GM18867 (cell line): ENCODE measurements around the gene GABBR2.

Experiments
- ATAC-seq: cut with Tn5 transposase; IDR thresholded peaks from one replicate; pipeline ENCODE4 v1.9.1; 2021; ENCODE audit warnings: mild to moderate bottlenecking, moderate library complexity; ENCODE audit not compliant: unreplicated experiment

Gene GABBR2

DNA sequence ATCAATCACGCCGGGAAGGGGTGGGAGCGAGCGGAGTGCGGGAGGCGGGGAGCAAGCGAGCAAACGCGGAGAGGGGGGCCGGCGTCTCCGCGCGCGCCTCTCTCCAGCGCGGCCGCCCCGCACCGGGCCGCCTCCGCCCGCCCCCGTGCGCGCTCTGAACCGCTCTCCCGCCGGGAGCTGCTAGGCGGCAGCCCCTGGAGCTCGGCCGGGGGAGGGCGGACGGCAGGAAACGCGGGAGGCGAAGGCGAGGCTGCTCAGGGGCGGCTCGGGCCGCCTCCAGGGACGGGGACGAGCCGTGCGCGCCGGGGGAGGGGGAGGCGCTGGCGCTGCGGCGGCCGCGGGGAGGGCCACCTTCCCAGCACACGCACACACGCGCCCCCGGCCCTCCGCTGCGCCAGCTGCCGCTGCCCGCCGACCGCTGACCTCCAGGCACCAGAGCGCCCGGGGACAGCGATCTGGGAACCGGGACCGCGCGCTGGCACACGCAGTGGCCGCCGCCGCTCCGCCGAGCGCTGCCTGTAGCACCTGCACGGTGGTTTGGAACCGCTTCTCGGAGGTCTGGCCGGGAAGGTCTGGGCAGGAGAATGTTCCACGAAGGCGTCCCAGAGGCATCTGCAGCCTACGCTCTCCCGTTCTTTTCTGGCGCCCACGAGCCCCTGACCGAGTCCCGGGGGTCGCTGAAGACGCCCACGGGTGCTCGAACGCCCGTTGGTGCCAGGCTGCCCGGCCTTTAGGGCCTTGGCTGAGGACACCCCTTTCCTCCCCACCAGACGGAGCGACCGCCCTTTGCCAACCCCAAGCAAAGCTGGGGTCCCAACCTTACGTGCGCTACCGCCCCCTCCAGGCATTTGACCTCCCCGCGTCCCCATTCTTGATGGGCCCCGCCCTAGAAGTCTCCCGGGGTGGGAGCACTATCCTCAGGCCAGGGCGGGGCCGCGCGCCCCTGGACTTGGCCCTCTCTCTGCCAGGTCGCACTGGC lies at the start of gene GABBR2:
TSS of gene GABBR2 (minus strand) at position 3 of the 979 bp plus-strand sequence. CDS start 198 bp downstream, outside the sequence.
- ATAC-seq: no peak

GRCh38 chr9:98755006-98755618 lies 46.4 kb upstream of the GABBR2 start:
- no peak for ATAC-seq

DNA sequence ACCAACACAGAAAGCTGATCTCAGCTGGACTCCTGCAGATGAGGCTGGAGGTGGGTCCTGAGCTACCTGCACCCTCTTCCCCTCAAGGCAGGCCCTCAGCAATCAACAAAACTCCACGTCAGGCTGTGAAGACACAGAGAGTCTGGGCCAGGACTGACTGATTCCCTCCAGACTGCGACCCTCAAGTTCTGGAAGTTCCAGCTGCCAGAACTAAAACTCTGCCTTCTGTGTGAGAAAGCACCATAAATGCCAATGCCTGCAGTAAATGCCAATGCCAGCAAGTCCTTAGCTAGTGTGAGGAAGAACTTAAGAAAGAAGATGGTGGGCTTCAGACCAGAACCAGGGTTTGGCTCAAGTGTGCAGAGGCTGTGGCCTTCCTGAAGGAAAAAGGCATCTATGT lies 42.5 kb upstream of the GABBR2 start:
- ATAC-seq: no peak

GRCh38 chr9:98750364-98751060 lies 41.8 kb upstream of the GABBR2 start:
- no peak for ATAC-seq

DNA sequence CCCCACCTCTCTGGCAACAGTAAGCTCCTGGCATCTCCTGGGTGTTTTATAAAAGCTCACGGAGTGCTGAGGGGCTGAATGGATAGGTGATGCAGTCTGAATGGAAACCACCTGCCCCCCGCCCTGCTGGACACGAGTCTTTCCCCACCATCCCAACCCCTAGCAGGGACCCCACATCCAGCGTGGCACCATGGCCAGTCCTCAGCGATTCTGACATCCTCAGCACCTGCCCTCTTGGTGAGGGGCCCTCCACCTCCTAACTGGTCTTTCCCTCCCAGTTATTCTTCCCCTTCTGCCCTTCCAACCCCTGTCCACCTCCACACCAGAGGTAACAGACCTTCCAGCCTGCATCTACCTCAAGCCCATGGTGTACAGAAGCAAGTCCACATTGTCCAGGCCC lies 38.7 kb upstream of the GABBR2 start:
- ATAC-seq: no peak

- no peak for ATAC-seq
These were observed 36.7 kb upstream of the GABBR2 start for GRCh38 chr9:98745470-98745869.

DNA sequence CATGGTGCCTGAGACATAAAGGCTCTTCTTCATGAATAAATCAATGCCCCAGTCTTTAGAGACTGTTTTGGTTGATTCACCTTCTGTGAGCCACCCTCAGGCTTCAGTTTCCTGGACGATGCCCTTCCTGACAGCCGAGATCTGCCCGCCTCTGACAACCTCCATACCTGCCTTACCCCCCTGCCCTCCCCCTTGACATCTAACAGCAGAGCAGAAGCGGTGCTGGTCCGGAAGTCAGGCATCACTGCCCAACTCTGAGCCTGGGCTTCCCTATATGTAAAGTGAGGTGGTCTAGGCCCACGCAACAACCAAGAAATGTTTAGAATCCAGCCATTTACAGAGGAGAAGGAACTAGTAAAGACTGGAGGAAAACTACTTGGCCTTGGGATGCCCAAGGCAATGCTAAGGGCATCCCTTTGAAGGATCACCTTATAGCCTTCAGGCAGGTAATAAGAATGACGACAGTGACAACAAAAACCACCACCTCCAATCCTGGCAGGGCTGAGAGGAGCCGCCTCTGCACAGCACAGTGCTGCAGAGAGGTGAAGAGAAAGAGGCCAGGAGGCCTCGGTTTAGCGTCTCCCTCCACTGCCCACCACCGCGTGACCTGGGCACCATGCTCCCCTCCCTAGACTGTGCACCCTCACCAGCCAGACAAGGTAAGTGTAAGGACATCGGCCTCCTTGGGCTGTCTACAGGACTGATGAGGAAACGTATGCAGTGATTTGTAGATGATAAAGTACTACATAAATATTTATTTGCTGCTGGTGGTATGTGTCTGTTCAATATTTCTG lies 35.3 kb upstream of the GABBR2 start:
- ATAC-seq: no peak

- no peak for ATAC-seq
These were observed 34.6 kb upstream of the GABBR2 start for GRCh38 chr9:98743329-98743728.

- no peak for ATAC-seq
These were observed 33.9 kb upstream of the GABBR2 start for GRCh38 chr9:98742325-98743280.

DNA sequence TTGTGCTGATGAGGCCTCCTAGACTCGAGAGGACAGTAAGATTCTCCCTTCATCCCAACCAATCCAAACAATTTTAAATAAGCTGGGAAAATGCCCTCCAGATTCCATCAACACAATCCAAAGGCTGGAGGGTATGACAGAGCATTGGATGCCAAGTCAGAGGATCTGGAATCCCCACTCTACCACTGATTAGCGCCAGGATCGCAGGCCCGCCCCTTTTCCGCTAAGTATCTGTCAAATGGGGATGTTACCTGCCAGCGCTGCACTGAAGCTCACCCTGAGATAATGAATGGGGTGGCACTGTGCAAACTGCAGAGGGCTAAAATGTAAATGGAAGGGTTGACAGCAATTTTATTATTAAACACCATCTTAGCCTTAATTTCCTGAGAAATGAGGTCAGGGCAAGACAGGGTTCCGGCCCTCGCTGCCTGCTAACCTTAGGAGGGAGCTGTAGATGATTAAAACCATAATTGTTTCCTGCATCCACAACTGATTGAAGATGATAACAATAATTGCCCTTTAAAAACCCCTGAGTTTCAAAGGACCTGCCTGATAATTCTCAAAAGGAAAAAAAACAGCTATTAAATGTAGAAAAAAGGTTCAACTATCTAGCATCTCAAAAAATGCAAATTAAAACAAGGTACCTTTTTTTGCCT lies 31.6 kb upstream of the GABBR2 start:
- ATAC-seq: no peak

- no peak for ATAC-seq
These were observed 30.0 kb upstream of the GABBR2 start for GRCh38 chr9:98738741-98739140.

GRCh38 chr9:98736226-98736625 lies 27.5 kb upstream of the GABBR2 start:
- no peak for ATAC-seq

- ATAC-seq: no peak
These were observed 24.1 kb upstream of the GABBR2 start for GRCh38 chr9:98732801-98733200.

DNA sequence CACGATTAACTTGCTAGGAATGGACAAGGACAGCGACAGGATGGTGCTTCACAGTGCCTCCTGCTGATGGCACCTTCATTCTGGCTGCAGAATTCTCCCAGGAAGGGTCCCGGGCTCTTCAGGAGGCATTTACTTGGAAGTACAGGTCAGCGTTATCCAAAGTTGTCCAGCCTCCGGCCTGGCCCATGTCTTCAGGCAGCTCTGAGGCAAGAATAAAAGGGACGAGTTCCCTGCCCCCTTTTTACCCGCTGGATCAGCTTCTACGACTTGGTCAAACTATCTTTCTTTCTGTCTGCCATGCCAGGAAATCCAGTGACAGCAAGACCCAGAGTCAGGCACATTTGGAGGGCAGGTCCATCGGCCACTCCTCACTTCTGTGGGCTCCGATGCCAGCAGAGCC lies 23.4 kb upstream of the GABBR2 start:
- ATAC-seq: no peak

DNA sequence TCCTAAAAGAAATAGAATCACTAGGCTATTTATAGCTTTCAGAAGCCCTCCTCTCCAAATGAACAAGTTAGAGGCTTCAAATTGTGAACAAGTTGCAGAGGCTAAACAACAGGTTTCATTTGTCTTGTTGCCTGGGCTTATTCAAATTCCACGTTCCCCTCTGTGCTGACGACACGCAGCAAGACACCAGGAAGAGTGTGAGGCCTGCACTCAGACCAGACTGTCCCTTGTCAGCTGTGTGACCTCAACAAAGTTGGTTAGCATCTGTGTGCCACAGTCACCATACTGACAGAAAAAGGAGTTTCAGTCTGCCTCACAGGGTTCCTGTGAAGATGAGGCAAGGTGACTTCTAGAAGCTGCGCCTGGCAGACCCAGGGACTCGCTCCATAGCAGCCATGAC lies 22.1 kb upstream of the GABBR2 start:
- ATAC-seq: peak; percentile 58

- ATAC-seq: no peak
These were observed 19.8 kb upstream of the GABBR2 start for GRCh38 chr9:98728500-98728899.

- ATAC-seq: no peak
These were observed 18.7 kb upstream of the GABBR2 start for GRCh38 chr9:98727428-98727827.

- ATAC-seq: no peak
These were observed 18.0 kb upstream of the GABBR2 start for GRCh38 chr9:98726735-98727134.
